Measurements from ENCODE around the gene TRAF7. TPM values are rescaled to one million over a fixed set of nuclear protein-coding genes. Genes with fewer than 3 reads are reported as not detected.

Gene TRAF7
- total RNA-seq, 2 donors from 2014 or later: 102 to 131 TPM

DNA sequence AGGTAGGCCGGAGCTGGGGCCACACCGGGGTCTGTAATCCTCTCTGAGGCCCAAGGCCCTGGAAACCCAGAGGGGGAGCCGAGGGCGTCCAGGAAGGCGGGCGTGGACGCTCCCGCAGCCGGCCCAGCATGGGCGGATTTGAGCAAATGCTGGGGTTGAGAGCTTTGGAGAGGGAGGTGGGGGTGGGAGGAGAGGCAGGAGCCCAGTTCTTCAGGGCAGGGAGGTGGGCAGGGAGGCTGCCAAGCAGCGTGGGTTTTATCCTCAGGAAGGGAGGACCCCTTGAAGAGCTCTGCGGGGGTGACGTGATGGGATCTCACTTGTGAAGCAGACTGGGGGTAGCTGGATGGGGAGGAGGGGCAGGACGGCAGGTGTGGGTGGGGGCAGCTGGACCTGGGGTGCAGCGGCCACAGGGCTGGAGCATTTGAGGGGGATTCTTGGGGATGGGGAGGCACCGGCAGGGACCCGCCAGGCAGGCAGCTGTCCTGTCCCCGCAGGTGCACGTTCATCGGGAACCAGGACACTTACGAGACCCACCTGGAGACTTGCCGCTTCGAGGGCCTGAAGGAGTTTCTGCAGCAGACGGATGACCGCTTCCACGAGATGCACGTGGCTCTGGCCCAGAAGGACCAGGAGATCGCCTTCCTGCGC is 17.2 kb downstream of the TRAF7 start:
- TF ChIP-seq, protein P1, sequence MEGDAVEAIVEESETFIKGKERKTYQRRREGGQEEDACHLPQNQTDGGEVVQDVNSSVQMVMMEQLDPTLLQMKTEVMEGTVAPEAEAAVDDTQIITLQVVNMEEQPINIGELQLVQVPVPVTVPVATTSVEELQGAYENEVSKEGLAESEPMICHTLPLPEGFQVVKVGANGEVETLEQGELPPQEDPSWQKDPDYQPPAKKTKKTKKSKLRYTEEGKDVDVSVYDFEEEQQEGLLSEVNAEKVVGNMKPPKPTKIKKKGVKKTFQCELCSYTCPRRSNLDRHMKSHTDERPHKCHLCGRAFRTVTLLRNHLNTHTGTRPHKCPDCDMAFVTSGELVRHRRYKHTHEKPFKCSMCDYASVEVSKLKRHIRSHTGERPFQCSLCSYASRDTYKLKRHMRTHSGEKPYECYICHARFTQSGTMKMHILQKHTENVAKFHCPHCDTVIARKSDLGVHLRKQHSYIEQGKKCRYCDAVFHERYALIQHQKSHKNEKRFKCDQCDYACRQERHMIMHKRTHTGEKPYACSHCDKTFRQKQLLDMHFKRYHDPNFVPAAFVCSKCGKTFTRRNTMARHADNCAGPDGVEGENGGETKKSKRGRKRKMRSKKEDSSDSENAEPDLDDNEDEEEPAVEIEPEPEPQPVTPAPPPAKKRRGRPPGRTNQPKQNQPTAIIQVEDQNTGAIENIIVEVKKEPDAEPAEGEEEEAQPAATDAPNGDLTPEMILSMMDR (IDR thresholded peaks at IDR 0.05): no peak
- no peaks in the 10 kb centered on the region for H3K9me3 ChIP-seq
- H3K27me3 ChIP-seq: no peaks in the 10 kb centered on the region
- no peak overlapping the region for H3K9ac ChIP-seq (ENCODE audit: low read depth in 2 of 2, low read length in 2 of 2)
- no peaks in the 10 kb centered on the region for H3K4me1 ChIP-seq
- H3K4me3 ChIP-seq: no peak overlapping the region
- no peak overlapping the region for H3K27ac ChIP-seq
- peaks cover 11% of the 10 kb centered on the region for H3K36me3 ChIP-seq
- intact Hi-C loops (cut with DNase I): no loop called here
- DNase-seq: no peak

DNA sequence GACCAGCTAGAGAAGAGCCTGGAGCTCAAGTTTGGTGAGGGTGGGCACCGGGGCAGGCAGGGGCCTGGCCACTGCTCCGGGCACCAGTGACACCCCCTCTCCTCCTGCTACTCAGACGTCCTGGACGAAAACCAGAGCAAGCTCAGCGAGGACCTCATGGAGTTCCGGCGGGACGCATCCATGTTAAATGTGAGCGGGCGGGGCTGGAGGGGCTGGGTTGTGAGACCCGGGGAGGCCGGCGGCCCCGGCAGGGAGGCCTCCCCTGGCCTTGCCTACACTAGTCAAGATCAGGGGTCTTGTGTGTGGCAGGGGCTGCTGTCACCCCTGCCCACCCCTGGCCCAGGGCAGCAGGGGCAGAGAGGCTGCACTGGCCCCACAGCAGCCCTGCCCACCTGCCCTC is 17.8 kb downstream of the TRAF7 start:
- no peaks in the 10 kb centered on the region for H3K27me3 ChIP-seq
- intact Hi-C loops (cut with DNase I): no loop called here
- no peak overlapping the region for H3K4me3 ChIP-seq
- no peak for DNase-seq
- H3K9me3 ChIP-seq: no peaks in the 10 kb centered on the region
- TF ChIP-seq, protein P1 (IDR thresholded peaks at IDR 0.05): no peak
- peaks cover 10% of the 10 kb centered on the region for H3K36me3 ChIP-seq
- no peaks in the 10 kb centered on the region for H3K4me1 ChIP-seq
- no peak overlapping the region for H3K27ac ChIP-seq
- no peak overlapping the region for H3K9ac ChIP-seq (ENCODE audit: low read depth in 2 of 2, low read length in 2 of 2)

DNA sequence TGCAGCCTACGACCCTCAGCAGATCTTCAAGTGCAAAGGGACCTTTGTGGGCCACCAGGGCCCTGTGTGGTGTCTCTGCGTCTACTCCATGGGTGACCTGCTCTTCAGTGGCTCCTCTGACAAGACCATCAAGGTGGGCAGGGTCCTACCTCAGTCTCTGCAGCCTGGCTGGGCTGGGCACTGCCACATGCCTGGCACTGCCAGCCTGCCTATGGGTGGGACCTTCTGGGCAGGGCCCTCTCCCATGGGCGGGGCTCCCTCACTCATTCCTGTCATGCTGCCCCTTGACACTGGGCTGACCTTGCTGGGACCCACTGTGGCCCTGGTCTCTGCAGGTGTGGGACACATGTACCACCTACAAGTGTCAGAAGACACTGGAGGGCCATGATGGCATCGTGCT is 18.3 kb downstream of the TRAF7 start:
- Histone ChIP-seq H3K36me3 (peaks cover 10% of the 10 kb centered on the region), H3K9ac (ENCODE audit: low read depth in 2 of 2, low read length in 2 of 2) (no peak overlapping the region), H3K4me1 (no peaks in the 10 kb centered on the region), H3K27me3 (no peaks in the 10 kb centered on the region), H3K27ac (no peak overlapping the region), H3K9me3 (no peaks in the 10 kb centered on the region), H3K4me3 (no peak overlapping the region)
- intact Hi-C loops (cut with DNase I): no loop called here
- no peak for DNase-seq
- TF ChIP-seq, protein P1 (IDR thresholded peaks at IDR 0.05): no peak

DNA sequence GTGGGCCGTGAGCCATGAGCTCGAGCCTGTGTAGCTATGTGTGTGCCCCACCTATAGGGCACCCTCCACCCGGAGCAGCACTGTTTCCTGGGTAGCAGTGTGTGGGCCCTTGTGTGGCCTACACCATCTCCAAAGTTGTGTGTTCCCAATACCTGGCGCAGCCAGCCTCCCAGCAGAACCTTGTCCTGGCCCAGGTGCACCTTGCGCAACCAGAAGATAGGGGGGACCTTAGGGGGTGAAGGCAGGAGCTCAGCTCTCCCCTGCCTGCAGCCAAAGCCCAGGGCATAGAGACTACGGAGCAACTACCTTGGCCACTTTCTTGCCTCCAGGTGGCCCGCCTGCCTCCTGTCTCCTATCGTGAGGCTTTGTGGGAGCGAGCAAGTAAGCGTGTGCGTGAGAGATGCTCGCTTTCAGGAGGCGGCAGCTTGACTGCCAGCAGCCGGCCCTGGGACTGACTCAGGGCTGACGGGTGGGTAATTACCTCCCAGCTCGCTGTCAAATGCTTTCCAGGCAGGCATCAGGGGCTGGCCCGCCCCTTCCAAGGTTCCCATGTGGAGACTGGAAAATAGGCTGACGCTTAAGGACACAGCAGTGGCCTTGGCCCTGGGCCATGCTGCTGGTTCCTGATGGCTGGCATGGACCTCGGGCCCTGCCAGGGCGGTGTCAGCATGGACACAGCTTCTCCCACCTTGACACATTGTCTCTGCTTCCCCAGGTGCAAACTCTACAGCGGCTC is 19.0 kb downstream of the TRAF7 start:
- Histone ChIP-seq H3K4me3 (no peak overlapping the region), H3K4me1 (no peaks in the 10 kb centered on the region), H3K9me3 (no peaks in the 10 kb centered on the region), H3K27me3 (no peaks in the 10 kb centered on the region), H3K27ac (no peak overlapping the region), H3K36me3 (peaks cover 10% of the 10 kb centered on the region), H3K9ac (ENCODE audit: low read depth in 2 of 2, low read length in 2 of 2) (no peak overlapping the region)
- TF ChIP-seq, protein P1 (IDR thresholded peaks at IDR 0.05): no peak
- intact Hi-C loops (cut with DNase I): no loop called here
- no peak for DNase-seq

DNA sequence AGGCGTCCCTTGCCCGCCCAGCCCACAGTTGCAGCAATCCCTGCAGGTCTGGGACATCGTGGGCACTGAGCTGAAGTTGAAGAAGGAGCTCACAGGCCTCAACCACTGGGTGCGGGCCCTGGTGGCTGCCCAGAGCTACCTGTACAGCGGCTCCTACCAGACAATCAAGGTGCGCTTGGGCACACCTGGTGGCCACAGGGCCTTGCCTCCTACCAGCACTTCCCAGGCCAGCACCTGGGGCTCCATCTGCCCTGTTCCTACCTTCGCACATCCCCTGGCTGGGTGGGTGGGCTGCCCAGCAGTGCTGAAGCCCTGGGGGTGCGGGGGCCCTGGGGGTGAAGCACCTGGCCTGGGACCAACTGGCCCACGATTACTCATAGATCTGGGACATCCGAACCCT is 19.9 kb downstream of the TRAF7 start:
- intact Hi-C loops (cut with DNase I): no loop called here
- H3K9ac ChIP-seq (ENCODE audit: low read depth in 2 of 2, low read length in 2 of 2): no peak overlapping the region
- H3K4me3 ChIP-seq: no peak overlapping the region
- TF ChIP-seq, protein P1 (IDR thresholded peaks at IDR 0.05): no peak
- no peak overlapping the region for H3K27ac ChIP-seq
- H3K27me3 ChIP-seq: no peaks in the 10 kb centered on the region
- no peak for DNase-seq
- no peaks in the 10 kb centered on the region for H3K9me3 ChIP-seq
- H3K36me3 ChIP-seq: peaks cover 10% of the 10 kb centered on the region
- no peaks in the 10 kb centered on the region for H3K4me1 ChIP-seq

Measured in colonic mucosa (tissue), 4 donors.